GM19468 (cell line): ENCODE results near the gene CLPSL1.

ENCODE experiments used
- ATAC-seq: cut with Tn5 transposase; IDR thresholded peaks from one replicate; pipeline ENCODE4 v1.9.1; 2021; ENCODE audit warnings: mild to moderate bottlenecking, moderate library complexity, moderate number of reproducible peaks; ENCODE audit not compliant: unreplicated experiment; ENCODE audit errors: extremely low read depth

The CLPSL1 gene

GRCh38 chr6:35794536-35795452 is 14.0 kb downstream of the CLPSL1 start:
- no peak for ATAC-seq

- ATAC-seq: no peak
These were observed 14.7 kb downstream of the CLPSL1 start for GRCh38 chr6:35795453-35796071.

- ATAC-seq: no peak
These were observed 15.4 kb downstream of the CLPSL1 start for GRCh38 chr6:35796236-35796635.

GRCh38 chr6:35797837-35798526 is 17.2 kb downstream of the CLPSL1 start:
- ATAC-seq: no peak

GRCh38 chr6:35798706-35799105 is 17.9 kb downstream of the CLPSL1 start:
- ATAC-seq: no peak

- ATAC-seq: no peak
These were observed 20.3 kb downstream of the CLPSL1 start for GRCh38 chr6:35801148-35801547.

GRCh38 chr6:35804996-35805736 is 24.3 kb downstream of the CLPSL1 start, which contains the start of gene LHFPL5:
Gene LHFPL5, plus strand, starts transcription at chr6:35805352. Its CDS starts 319 bp downstream, at chr6:35805671.
- ATAC-seq: no peak

GRCh38 chr6:35808688-35809087 is 27.9 kb downstream of the CLPSL1 start:
- no peak for ATAC-seq

GRCh38 chr6:35809809-35810208 is 29.0 kb downstream of the CLPSL1 start:
- no peak for ATAC-seq

- no peak for ATAC-seq
These were observed 30.3 kb downstream of the CLPSL1 start for GRCh38 chr6:35810971-35811698.

- no peak for ATAC-seq
These were observed 30.8 kb downstream of the CLPSL1 start for GRCh38 chr6:35811699-35811995.

GRCh38 chr6:35817515-35817914 is 36.7 kb downstream of the CLPSL1 start:
- no peak for ATAC-seq

GRCh38 chr6:35823601-35824000 is 42.8 kb downstream of the CLPSL1 start:
- no peak for ATAC-seq

GRCh38 chr6:35824552-35825192 is 43.9 kb downstream of the CLPSL1 start:
- ATAC-seq: no peak

GRCh38 chr6:35829306-35829705 is 48.5 kb downstream of the CLPSL1 start:
- no peak for ATAC-seq

- no peak for ATAC-seq
These were observed 50.6 kb downstream of the CLPSL1 start for GRCh38 chr6:35831257-35832007.

GRCh38 chr6:35833536-35833935 is 52.7 kb downstream of the CLPSL1 start:
- no peak for ATAC-seq
